ENCODE results near the gene FAR2.

GRCh38 chr12:29157486-29157946 is 8.4 kb downstream of the FAR2 start:
- TF ChIP-seq CTCF (optimal IDR thresholded peaks at IDR 0.05 in 1 of 3, IDR thresholded peaks at IDR 0.05 in 1 of 3, conservative IDR thresholded peaks at IDR 0.05 in 1 of 3; ENCODE audit: extremely low read depth in 1 of 3, insufficient read depth in 2 of 3, low read length in 3 of 3) (no peak), EZH2 (IDR thresholded peaks at IDR 0.05; ENCODE audit: low read length) (no peak)

All from keratinocyte (primary cell).